GM21576 (cell line): ENCODE data around the gene OPHN1.
"Not testable (repeated sequence)": the region's sequence is repeated elsewhere in the genome, so short reads cannot be mapped to it uniquely, and the experiment has no call there.

Experiments used
- ATAC-seq: cut with Tn5 transposase; IDR thresholded peaks from one replicate; pipeline ENCODE4 v1.9.1; 2021; ENCODE audit warnings: mild to moderate bottlenecking, moderate library complexity; ENCODE audit not compliant: unreplicated experiment

OPHN1 gene

DNA sequence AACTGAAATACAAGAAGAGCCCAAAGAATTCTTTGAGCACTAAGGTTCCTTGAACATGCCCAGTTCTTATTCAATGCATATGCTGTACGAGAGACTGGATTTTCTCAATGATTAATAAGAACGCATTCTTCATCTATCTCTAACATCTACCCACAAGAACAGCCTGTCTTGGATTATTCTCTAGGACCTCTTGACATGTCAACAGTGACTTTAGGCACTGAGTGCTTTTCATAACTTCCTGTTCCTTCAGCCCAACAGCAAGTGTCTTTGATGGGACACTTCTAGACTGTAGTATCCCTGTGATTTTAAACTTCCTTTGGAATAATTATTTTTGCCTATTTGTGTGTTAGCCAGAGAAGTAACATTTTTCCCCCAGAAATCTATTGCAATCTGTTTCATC, 69.3 kb downstream of the OPHN1 start:
- ATAC-seq, result no peak

GRCh38 chrX:68358679-68359078, 74.6 kb downstream of the OPHN1 start:
- ATAC-seq, result no peak

- ATAC-seq, result no peak
Measured at GRCh38 chrX:68355629-68355920, 77.7 kb downstream of the OPHN1 start.

GRCh38 chrX:68354879-68355628, 78.2 kb downstream of the OPHN1 start:
- no peak for ATAC-seq

DNA sequence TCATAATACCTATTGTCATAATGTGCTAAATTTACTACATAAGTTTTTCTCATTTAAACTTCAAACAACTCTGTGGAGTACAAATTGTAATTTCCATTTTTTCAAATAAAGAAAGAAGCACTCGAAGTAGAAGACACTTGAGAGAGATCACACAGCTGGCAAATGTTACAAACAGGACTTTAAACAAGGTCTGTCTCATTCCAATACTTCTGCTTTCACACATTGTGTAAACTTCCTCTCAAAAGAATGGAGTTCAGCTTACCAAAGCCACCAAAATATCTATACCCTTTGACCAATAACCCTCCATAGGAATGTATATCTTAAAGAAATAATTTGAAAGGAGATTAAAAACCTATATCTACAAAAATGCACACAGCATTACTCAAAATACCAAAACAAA, 88.3 kb downstream of the OPHN1 start:
- ATAC-seq, result no peak

DNA sequence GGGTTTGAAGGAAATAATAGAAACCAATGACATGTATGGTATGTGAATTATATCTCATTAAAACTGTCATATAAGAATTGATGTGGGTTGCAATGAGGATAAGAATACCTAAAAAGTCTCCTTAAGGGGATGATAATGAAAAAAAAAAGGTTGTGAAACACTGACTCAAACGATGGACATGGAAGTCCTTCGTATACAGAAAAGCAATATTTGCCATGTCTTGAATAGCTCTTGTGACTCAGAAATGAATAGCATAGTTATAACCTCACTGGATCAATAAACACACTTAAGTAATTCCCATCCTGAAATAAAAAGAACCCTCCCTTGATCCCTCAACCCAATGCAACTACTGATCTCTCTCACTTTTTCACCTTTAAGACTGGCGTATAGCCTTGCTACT, 89.7 kb downstream of the OPHN1 start:
- ATAC-seq, result no peak

- ATAC-seq, result no peak
Measured at GRCh38 chrX:68332201-68332731, 101.0 kb downstream of the OPHN1 start.

- ATAC-seq, result not testable (repeated sequence)
Measured at GRCh38 chrX:68326841-68327240, 106.5 kb downstream of the OPHN1 start.

DNA sequence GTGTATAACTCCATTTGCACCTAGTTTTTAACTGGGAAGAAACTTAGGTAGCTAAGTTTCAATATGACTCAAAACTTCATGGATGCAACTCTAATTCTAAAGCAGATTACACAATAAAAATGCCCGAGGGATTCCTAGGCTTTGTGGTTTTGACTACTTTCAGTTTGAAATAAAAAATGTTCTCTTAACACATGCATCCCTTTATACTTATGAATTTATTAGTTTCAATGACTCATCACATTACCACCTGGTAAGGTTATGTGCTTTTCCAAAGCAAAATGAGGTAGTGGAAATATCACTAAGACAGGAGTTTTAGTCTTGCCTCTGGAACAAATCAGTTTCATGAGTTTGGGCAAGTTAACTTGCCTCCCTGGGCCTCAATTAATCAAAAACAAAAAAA, 125.5 kb downstream of the OPHN1 start:
- ATAC-seq, result no peak

DNA sequence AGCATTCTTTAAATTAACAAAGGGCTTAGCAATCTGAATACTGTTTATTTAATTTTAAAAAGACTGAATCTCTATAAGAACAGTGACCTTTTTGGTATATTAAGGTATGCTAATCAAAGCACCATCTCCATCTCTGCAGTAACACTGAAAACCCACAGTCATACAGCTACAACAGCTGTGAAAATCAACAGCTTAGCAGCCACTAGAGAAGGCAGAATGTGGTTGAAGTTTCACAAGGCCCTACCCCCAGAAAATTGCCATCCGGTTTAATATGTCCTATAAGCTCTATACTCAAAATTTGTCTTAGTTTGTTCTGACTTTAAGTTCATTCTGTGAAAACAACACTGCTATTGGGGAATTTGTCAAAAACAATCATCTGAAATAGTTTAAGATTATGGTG, 128.7 kb downstream of the OPHN1 start:
- no peak for ATAC-seq

DNA sequence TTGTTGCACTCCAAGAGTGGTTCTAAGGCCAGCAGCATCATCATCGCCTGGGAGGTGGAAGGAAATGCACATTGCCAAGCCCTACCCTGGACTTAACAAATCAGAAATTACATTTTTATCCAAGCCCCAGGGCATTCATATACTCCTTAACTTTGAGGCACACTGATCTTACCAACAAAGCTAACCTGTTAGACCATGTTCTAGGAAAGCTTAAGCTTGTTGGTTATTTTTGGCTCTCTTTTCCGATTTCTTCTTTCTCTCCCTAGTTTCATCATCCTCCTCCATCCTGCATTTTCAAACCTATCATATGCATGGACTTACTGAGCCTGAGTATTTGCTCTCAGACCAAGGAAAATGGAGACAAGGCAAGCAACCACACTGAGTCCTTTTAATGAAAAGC, 133.4 kb downstream of the OPHN1 start:
- ATAC-seq, result no peak

DNA sequence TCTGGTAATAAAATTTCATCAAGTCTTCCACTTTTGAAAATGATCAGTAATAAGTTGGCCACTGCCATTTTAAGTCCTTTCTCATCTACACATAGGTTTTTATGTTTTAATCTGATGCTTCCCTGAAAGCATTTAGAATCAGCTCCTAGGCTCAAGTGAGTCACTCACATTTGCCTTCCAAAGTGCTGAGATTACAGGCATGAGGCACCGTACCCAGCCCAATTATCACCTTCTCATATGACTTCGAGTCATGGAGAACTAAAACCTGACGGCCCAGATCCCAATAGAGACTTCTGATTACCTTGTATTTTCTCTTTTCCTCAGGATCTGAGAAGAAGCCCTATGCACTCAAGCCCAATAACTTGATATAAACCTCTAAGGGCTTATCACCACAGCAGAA, 140.8 kb downstream of the OPHN1 start:
- no peak for ATAC-seq

DNA sequence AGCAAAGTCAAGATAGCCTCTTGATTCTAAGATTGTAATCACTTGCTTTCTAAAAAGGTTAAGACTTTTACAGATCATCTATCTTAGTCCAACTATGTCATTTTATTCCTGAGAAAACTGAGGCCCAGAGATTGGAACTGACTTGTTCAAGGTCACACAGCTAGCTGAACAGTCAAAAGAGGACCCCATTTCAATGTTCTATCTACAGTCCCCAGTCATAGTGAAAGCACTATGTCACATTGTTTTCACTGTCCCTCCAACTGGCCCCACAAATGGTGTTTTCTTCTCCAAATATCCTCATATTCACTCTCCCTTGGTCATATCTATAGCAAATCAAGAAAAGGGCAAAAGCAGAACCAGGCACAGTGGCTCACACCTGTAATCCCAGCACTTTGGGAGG, 145.2 kb downstream of the OPHN1 start:
- ATAC-seq, result no peak

DNA sequence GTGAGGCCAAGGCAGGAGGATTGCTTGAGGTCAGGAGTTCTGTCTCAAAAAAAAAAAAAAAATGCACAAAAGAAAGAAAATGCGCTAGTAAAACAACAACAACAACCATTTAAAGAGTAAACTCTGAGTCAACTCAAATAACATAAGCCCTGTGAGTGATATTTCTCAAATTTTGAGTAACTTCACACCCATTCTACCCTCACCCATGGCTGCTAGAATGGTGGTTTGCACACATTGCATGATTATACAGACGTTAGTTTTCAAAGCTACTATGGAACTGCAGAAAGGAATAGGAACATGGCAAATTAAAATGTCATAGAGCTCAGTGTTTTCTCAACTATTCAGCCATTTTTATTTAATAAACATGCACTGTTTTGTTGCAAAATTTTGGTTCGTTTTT, 145.9 kb downstream of the OPHN1 start:
- no peak for ATAC-seq

GRCh38 chrX:68286980-68287379, 146.3 kb downstream of the OPHN1 start:
- no peak for ATAC-seq

DNA sequence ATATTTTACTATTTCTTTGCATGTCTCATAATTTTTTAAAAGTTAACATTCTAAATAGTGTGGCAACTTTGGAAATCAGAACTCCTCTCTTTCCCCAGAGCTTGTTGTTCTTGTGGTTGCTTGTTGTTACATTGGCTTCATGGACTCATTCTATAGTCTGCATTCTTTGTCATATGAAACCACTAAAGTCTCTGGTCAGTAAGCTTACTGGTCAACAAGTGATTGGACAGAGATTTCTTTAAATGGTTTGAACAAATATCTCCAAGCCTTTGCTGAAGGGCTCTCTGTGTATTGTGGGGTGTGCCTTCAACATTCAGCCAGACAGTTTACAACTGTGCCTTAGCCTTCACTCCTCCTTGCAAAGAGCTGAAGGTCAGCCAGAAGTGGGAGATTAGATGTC, 147.2 kb downstream of the OPHN1 start:
- no peak for ATAC-seq

DNA sequence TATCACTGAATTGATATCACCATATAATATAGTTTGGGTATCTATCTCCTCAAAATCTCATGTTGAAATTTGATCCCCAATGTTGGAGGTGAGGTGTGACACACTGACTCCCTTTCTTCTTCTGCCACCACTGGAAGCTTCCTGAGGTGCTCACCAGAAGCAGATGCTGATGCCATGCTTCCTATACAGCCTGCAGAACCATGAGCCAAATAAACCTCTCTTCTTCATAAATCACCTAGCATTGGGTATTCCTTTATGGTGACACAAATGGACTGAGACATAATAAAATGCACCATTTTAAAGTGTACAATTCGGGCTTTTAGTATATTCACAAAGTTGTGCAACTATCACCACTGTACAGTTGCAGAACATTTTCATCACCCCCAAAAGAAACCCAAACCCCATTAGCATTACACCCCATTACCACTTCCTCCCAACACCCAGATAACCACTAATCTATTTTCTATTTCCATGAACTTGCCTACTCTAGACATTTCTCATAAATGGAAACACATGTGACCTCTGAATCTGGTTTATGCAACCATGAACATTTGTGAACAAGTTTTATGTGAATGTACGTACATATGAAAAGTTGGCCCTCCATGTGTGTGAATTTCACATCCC, 148.9 kb downstream of the OPHN1 start:
- no peak for ATAC-seq

- ATAC-seq, result no peak
Measured at GRCh38 chrX:68273887-68274286, 159.4 kb downstream of the OPHN1 start.

DNA sequence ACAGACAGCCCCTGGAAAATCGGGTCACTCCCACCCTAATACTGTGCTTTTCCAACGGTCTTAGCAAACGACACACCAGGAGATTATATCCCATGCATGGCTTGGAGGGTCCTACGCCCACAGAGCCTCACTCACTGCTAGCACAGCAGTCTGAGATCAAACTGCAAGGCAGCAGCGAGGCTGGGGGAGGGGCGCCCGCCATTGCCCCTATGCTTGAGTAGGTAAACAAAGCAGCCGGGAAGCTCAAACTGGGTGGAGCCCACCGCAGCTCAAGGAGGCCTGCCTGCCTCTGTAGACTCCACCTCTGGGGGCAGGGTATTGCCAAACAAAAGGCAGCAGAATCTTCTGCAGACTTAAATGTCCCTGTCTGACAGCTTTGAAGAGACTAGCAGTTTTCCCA, 168.5 kb downstream of the OPHN1 start:
- ATAC-seq, result not testable (repeated sequence)

DNA sequence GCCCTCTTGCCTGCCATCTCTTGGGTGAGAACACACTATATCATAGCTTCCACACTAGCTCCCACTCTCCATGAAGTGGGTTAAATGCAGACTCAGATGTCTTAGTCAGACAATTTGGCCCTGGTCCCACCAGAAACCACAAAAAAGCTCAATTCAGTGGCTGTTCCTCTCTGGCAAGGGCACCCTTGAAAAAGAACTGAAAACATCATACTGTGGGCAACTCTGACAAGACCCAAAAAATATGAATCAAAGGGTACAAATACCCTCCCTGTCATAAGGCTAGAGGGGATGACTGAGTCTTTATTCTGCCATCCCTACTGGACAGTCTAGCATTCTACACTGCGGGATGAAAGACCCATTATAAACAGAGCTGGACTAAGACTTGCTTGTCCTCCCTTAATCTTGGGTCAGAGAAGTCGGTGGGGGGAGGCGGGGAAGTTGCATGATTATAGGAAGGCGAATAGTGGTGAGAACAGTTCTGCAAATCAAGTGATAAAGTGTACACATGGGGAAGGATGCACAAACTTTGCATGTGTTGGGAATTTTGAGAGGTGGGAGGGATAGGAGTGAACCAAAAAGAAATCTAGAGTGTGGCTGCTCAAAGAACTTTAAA, 172.1 kb downstream of the OPHN1 start:
- ATAC-seq, result no peak

- ATAC-seq, result no peak
Measured at GRCh38 chrX:68256990-68257389, 176.3 kb downstream of the OPHN1 start.
